ENCODE data around the gene LAMTOR5. TPM values are rescaled to one million over a fixed set of nuclear protein-coding genes. Genes with fewer than 3 reads are reported as not detected.
"Not testable (repeated sequence)": the region's sequence is repeated elsewhere in the genome, so short reads cannot be mapped to it uniquely, and the experiment has no call there.

The LAMTOR5 gene
- total RNA-seq, 1 donor from 2014 or later, result 256 TPM

- intact Hi-C loops (cut with DNase I), result no loop called here
- DNase-seq, result no peak
- ATAC-seq (ENCODE audit: poor library complexity), result no peak
Measured at GRCh38 chr1:110433213-110433612, 25.7 kb upstream of the LAMTOR5 start.

DNA sequence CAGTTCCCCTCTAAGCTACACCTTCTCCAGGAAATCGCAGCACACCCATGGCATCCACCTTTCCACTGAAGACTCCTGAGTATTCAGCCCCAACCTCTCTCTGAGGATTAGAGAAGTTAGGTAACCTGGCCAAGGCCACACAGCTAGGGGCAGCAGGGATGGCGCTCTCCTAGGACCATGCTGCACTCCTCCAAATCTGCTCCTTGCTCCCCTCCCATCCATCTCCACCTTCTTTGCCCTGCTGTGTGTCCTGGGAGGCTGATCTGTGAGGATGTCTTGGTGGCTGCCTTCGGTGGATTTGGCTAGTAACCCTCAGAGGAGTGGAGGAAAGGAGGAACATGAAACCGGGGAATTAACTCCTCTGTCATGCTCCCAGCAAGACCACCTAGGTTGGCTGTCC, 23.4 kb upstream of the LAMTOR5 start:
- intact Hi-C loops (cut with DNase I), result no loop called here
- ATAC-seq (ENCODE audit: poor library complexity) (no peak), DNase-seq (no peak)

DNA sequence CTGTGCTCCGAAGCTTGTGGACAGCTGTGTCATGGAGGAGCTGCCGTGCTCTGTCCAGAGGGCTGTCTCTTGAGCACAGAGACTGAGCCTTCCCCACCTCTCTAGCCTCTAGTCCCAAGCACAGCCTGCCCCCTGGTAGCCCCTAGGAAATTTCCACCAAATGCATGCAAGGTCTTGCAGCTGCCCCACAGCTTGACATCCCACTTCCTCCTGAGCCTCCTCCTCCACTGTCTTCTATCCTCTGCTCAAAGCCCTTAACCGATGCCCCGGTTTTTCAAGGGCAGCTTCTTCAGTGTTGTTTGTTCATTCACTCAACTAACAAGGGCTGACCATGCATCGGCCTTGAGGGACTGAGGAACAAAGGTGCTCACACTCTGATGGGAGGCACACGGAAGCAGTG, 22.9 kb upstream of the LAMTOR5 start:
- DNase-seq, result no peak
- intact Hi-C loops (cut with DNase I), result no loop called here
- ATAC-seq (ENCODE audit: poor library complexity), result no peak

- intact Hi-C loops (cut with DNase I), result no loop called here
- ATAC-seq (ENCODE audit: poor library complexity), result no peak
- DNase-seq, result no peak
Measured at GRCh38 chr1:110428946-110429345, 21.5 kb upstream of the LAMTOR5 start.

DNA sequence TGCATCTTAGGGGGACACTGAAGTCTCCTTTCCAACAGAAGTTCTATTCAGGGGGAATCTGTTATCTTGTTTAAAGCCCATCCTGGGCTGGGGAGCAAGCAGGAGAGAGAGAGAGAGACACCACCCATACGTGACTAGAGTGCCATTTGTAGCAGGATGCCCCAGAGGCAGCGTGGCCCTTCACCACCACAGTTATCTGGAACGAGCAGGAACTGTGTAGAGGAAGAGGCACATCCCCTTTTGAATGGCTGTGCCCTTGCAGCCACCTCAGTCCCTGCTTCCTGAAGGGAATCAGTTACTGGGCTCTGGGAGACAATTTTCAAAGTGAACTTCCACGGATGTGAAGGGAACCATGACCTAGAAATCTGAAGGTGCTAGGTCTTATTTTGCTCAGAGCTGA, 19.4 kb upstream of the LAMTOR5 start:
- intact Hi-C loops (cut with DNase I), result no loop called here
- DNase-seq, result no peak
- ATAC-seq (ENCODE audit: poor library complexity), result no peak

GRCh38 chr1:110425612-110426152, 18.2 kb upstream of the LAMTOR5 start:
- DNase-seq (peak; percentile 81), ATAC-seq (ENCODE audit: poor library complexity) (peak; percentile 77)
- intact Hi-C loops (cut with DNase I), result no loop called here

GRCh38 chr1:110424699-110425611, 17.5 kb upstream of the LAMTOR5 start:
- DNase-seq (no peak), ATAC-seq (ENCODE audit: poor library complexity) (peak; percentile 66)
- intact Hi-C loops (cut with DNase I), result no loop called here

DNA sequence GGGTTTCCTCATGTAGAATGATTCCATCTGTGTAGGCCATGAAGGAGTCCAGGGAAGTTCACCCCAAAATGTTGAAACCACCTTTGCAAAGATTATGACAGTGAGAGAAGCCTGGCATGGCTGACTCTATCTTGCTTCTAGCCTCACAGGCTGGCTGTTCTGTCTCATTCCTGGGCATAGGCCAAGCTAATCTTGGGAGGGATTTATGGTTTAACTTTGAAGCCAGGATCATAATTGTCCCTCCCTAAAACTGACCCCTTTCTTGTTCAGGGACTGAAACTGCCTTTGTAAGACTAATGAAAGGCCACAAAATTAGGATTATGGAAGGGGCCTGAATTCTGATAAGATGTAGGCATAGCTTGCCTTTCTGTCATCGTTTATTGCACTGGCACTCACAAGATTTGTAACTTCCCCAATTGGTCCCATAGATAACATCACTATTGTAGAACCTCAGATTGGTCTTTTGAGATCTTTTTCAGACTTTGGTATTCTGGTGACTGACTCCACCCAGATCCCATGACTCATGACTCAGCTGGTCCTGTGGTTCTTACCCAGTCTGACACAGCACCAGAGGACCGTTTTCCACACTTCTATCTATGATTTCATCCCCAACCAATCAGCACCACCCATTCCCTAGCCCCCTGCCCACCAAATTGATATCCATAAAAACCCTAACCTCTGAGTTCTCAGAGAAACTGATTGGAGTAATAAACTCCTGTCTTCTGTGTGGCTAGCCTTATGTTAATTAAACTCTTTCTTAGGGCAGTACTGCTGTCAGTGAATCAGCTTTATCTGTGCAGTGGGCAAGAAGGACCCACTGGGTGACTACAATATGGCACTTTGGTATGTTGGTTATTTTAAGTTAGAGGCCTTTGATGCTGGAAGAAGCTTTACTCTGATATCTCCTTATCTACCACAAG, 13.6 kb upstream of the LAMTOR5 start:
- no peak for DNase-seq
- intact Hi-C loops (cut with DNase I), result no loop called here
- no peak for ATAC-seq (ENCODE audit: poor library complexity)

- ATAC-seq (ENCODE audit: poor library complexity) (no peak), DNase-seq (no peak)
- intact Hi-C loops (cut with DNase I), result no loop called here
Measured at GRCh38 chr1:110420023-110420662, 12.6 kb upstream of the LAMTOR5 start.

DNA sequence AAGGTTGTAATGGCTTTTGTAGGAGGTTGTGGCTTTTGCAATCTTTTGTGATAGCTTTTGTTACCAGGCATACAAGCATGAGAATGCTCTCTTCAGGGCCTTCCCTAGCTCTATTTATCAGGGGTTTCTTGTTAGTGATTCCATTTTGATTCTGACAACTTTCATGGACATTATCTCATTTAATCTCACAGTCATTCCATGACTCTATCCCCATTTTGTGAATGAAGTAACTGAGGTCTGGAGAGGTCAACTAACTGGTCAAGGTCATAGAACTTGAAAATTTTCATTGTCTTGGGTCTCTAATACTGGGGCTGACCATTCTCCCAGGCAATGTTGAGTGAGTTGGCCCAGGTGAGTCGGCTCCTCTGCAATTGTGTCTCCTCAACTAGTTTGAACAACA, 11.2 kb upstream of the LAMTOR5 start:
- ATAC-seq (ENCODE audit: poor library complexity) (no peak), DNase-seq (no peak)
- intact Hi-C loops (cut with DNase I), result loop anchor here (10.0 kb wide), 1 partner anchor 76 kb away; no protein-coding TSS in a partner anchor

DNA sequence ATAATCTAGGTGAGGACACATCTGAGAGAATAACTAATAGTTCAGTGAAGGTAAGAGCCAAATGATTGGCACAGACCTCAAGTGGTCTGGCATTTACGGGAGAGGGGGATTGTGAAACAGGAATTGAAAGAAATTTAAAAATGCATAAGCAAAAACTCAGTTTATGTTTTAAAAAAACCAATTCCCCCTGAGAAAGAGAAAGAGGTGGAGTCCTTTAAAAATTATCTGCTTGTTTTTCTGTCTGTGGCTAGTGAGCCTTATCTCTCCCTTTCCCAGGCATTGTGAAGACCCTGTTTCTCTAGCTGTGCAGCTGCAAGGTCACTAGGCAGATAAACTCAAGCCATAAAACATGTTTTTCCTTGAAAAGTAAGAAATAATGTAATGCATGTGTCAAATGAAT, 5.6 kb upstream of the LAMTOR5 start:
- ATAC-seq (ENCODE audit: poor library complexity); DNase-seq: not testable (repeated sequence)
- intact Hi-C loops (cut with DNase I), result loop anchor here (2.0 to 10.0 kb wide), 2 partner anchors 48 to 82 kb away; no protein-coding TSS in a partner anchor

DNA sequence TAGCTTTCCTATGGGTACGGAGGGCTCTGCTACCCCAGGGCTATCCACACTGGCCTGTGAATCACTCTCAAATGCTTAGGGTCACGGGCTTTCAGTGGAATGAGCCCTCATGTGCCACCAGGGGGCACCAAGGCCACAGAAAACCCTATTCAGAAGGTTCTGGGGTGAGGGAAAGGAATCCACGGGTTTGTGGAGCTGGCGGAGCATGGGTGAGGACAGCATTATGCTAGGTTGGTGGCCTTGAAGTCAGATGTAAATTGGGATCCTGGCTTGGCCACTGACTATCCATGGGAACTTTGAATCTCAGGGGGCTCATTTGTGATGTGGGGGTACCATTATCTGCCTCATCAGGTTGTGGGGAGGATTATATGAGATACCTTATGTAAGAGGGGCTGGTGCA, 5.1 kb upstream of the LAMTOR5 start:
- peak; percentile 73 for ATAC-seq (ENCODE audit: poor library complexity)
- DNase-seq, result peak; percentile 76
- intact Hi-C loops (cut with DNase I), result loop anchor here (2.0 to 10.0 kb wide), 2 partner anchors 48 to 82 kb away; no protein-coding TSS in a partner anchor

GRCh38 chr1:110411173-110411735, 3.8 kb upstream of the LAMTOR5 start:
- ATAC-seq (ENCODE audit: poor library complexity) (no peak), DNase-seq (no peak)
- intact Hi-C loops (cut with DNase I), result loop anchor here (10.0 kb wide), 1 partner anchor 84 kb away; no protein-coding TSS in a partner anchor

DNA sequence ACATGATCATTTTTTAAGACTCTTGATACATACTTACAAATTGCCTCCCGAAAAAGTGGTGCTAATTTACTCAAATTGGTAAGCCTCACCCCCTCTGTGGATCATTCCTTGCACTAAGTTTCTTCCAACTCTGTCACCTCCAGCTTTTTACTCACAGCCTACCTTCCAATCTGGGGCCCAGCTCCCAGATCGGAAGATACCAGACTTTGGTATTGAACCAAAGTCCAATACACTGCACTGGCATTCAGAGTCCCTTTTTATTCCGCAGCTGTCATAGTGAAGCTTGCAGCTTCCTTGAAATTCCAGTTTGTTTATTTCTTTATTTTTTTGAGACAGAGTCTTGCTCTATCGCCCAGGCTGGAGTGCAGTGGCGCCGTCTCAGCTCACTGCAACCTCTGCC, 1.8 kb upstream of the LAMTOR5 start:
- intact Hi-C loops (cut with DNase I), result loop anchor here (5.0 kb wide), 1 partner anchor 67 kb away; no protein-coding TSS in a partner anchor
- no peak for DNase-seq

GRCh38 chr1:110408488-110408887, 994 bp upstream of the LAMTOR5 start:
- intact Hi-C loops (cut with DNase I), result loop anchor here (5.0 kb wide), 1 partner anchor 66 kb away; no protein-coding TSS in a partner anchor
- no peak for ATAC-seq (ENCODE audit: poor library complexity)

More for the DNA sequence above, 1.8 kb upstream of the LAMTOR5 start:
- no peak for ATAC-seq (ENCODE audit: poor library complexity)

DNA sequence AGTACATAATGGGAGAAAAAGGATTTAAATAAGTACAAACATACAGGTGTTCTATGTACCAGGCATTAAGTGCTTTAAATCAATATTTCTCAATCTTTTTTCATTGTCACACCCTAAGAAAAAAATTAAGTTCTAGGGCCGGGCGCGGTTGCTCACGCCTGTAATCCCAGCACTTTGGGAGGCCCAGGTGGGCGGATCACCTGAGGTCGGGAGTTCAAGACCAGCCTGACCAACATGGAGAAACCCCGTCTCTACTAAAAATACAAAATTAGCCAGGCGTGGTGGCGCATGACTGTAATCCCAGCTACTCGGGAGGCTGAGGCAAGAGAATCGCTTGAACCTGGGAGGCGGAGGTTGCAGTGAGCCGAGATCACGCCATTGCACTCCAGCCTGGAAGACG, 1.1 kb downstream of the LAMTOR5 start:
- not testable (repeated sequence) for ATAC-seq (ENCODE audit: poor library complexity); DNase-seq
- intact Hi-C loops (cut with DNase I), result loop anchor here (5.0 kb wide), 1 partner anchor 64 kb away; no protein-coding TSS in a partner anchor

More at GRCh38 chr1:110408488-110408887, 994 bp upstream of the LAMTOR5 start:
- DNase-seq, result no peak

DNA sequence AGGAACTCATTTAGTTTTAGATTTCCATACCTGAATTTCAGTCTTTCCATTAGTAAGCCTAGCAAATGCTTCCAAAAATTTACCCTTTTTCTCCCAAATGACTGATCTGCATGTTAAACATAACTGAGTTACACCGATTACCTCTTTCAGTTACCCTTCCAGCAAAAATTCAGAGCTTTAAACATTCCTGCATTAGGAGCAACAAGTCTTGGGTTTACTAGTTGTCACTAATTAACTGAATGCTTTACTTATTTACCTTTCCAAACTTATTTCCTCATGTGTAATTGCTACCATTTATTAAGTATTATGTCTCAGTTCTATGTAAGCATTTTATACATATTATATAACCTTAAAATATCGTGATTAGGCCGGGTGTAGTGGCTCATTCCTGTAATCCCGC, 3.1 kb downstream of the LAMTOR5 start:
- intact Hi-C loops (cut with DNase I), result no loop called here
- ATAC-seq (ENCODE audit: poor library complexity), result no peak

DNA sequence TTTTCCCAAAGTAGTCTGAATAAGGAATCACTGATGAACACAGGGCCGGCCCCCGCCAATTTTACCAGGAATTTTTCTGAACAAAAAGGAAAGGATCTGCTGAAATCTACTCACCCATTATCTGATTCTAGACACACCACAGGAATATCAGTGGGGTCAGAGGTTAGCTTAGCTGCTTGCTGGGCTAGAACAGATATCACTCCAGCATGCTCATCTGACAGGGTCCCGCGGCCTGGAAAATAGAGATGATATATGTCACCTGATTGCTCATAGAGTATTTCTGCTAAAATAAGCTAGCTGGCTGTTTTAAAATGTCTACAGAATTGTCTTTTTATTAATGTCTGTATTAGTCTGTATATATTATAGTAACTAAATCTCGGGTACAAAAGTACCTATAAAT, 3.7 kb downstream of the LAMTOR5 start:
- intact Hi-C loops (cut with DNase I), result no loop called here
- ATAC-seq (ENCODE audit: poor library complexity), result no peak

More for the DNA sequence above, 3.1 kb downstream of the LAMTOR5 start:
- no peak for DNase-seq

More for the DNA sequence above, 3.7 kb downstream of the LAMTOR5 start:
- no peak for DNase-seq

Measured in Right ventricle myocardium superior (tissue), 1 donor.